ENCODE measurements around the gene TMEM54.

TMEM54 gene

GRCh38 chr1:32870615-32871363, 30.4 kb downstream of the TMEM54 start, which contains the start of gene FNDC5:
Gene FNDC5 (minus strand): TSS chr1:32870912.
- intact Hi-C loops (cut with DNase I), result loop anchor here (5.0 kb wide), 1 partner anchor 53 kb away; the partner anchor contains the start of genes S100PBP and YARS1
- DNase-seq, result peak in 7 of 42 donors; percentile 8 to 43 (median 17)

- peak in 5 of 42 donors; percentile 7 to 42 (median 16) for DNase-seq
- intact Hi-C loops (cut with DNase I), result loop anchor here (5.0 kb wide), 1 partner anchor 53 kb away; the partner anchor contains the start of genes S100PBP and YARS1
These were observed 31.1 kb downstream of the TMEM54 start for GRCh38 chr1:32869923-32870614.

- intact Hi-C loops (cut with DNase I), result no loop called here
- DNase-seq, result peak in 1 of 42 donors; percentile 30
These were observed 32.3 kb downstream of the TMEM54 start for GRCh38 chr1:32868806-32869455.

- peak in 1 of 42 donors; percentile 29 for DNase-seq
- intact Hi-C loops (cut with DNase I), result no loop called here
These were observed 33.1 kb downstream of the TMEM54 start for GRCh38 chr1:32868085-32868484.

GRCh38 chr1:32867671-32868070, 33.5 kb downstream of the TMEM54 start:
- intact Hi-C loops (cut with DNase I), result no loop called here

GRCh38 chr1:32867151-32867550, 34.0 kb downstream of the TMEM54 start:
- DNase-seq, result no peak

More at GRCh38 chr1:32867671-32868070, 33.5 kb downstream of the TMEM54 start:
- DNase-seq, result peak in 1 of 42 donors; percentile 23

GRCh38 chr1:32865639-32866405, 35.4 kb downstream of the TMEM54 start:
- intact Hi-C loops (cut with DNase I), result no loop called here
- DNase-seq, result no peak

More at GRCh38 chr1:32867151-32867550, 34.0 kb downstream of the TMEM54 start:
- intact Hi-C loops (cut with DNase I), result no loop called here

- intact Hi-C loops (cut with DNase I), result no loop called here
- no peak for DNase-seq
These were observed 36.7 kb downstream of the TMEM54 start for GRCh38 chr1:32864375-32865019.

GRCh38 chr1:32863881-32864245, 37.3 kb downstream of the TMEM54 start:
- no peak for DNase-seq
- intact Hi-C loops (cut with DNase I), result no loop called here

GRCh38 chr1:32863218-32863880, 37.8 kb downstream of the TMEM54 start:
- intact Hi-C loops (cut with DNase I), result no loop called here
- DNase-seq, result no peak

GRCh38 chr1:32861904-32862695, 39.1 kb downstream of the TMEM54 start:
- no peak for DNase-seq
- intact Hi-C loops (cut with DNase I), result no loop called here

GRCh38 chr1:32860566-32860965, 40.6 kb downstream of the TMEM54 start:
- DNase-seq, result no peak
- intact Hi-C loops (cut with DNase I), result no loop called here

- peak in 1 of 42 donors; percentile 25 for DNase-seq
- intact Hi-C loops (cut with DNase I), result no loop called here
These were observed 41.3 kb downstream of the TMEM54 start for GRCh38 chr1:32859915-32860314.

GRCh38 chr1:32858791-32859190, 42.4 kb downstream of the TMEM54 start:
- peak in 27 of 42 donors; percentile 33 to 84 (median 59) for DNase-seq
- intact Hi-C loops (cut with DNase I), result no loop called here

- DNase-seq, result peak in 2 of 42 donors; percentile 37 to 43
These were observed 43.1 kb downstream of the TMEM54 start for GRCh38 chr1:32858136-32858535.

GRCh38 chr1:32855861-32856617, 45.1 kb downstream of the TMEM54 start:
- peak in 1 of 42 donors; percentile 29 for DNase-seq
- intact Hi-C loops (cut with DNase I), result no loop called here

More at GRCh38 chr1:32858136-32858535, 43.1 kb downstream of the TMEM54 start:
- intact Hi-C loops (cut with DNase I), result no loop called here
